GM21737 (cell line): ENCODE results near the gene GRIK3.

Experiments used
- ATAC-seq: cut with Tn5 transposase; IDR thresholded peaks from one replicate; pipeline ENCODE4 v1.9.1; 2021; ENCODE audit warnings: mild to moderate bottlenecking, moderate library complexity; ENCODE audit not compliant: unreplicated experiment

Gene GRIK3

GRCh38 chr1:37047542-37047941 lies 13.2 kb upstream of the GRIK3 start:
- ATAC-seq, result no peak

GRCh38 chr1:37043101-37043500 lies 8.8 kb upstream of the GRIK3 start:
- ATAC-seq, result no peak

DNA sequence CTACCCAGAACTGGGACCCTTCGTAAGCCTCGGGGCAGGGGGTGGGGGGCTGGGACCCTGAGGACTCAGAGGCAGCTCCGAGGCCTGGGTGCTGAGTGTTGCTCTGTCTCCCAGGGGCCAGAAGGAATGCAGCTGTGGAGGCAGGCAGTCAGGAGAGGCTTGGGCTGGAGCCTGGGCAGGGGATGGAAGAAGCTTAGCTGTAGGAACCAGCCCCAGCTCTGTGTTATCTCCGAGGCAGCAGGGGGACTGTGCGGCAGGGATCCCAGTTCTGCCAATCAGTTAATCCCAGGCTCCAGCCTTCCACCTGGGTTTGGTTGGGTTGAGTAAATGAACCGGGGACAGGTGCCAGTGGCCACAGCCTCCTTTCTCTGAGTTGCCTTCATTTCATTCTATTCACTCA lies 8.2 kb upstream of the GRIK3 start:
- no peak for ATAC-seq

- ATAC-seq, result no peak
Measured at GRCh38 chr1:37041483-37041882, 7.2 kb upstream of the GRIK3 start.

DNA sequence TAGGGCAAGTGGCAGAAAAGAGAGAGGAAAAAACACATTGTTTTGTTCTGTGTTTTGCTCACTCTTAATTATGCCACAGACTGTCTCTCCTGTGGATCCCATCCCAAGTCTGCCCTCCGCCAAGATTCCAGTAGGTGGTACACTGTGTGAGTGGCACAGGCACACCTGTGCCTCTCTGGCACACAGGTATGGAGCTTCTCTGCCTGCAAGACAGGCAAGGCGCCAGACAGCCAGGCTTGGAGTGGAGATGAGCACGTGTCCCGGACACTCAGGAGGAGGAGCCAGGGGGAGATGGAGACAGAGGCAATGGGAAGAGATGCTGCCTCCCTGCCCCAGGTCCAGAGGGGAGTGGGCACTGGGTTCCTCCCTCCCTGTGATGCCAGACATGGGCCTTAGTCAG lies 6.5 kb upstream of the GRIK3 start:
- no peak for ATAC-seq

DNA sequence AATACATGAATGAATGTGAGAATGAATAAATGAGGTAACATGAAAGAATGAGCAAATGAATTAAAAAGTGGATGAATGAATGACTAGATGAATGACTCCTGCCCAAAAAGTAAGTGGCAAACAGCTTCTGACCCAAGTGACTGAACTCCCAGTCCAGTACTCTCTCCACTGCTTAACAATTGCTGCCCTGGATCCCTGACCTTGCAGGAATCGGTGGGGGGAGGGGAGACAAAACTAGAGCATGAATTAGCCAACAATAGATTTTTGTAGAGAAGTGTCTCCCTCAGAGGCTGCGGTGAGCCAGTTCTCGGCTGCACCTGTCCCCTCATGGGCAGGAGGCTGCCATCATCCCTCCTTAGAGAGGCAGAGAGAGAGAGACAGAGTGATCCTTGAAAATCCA lies 5.9 kb upstream of the GRIK3 start:
- no peak for ATAC-seq

GRCh38 chr1:37038227-37039093 lies 4.1 kb upstream of the GRIK3 start:
- no peak for ATAC-seq

- ATAC-seq, result no peak
Measured at GRCh38 chr1:37037690-37038089, 3.4 kb upstream of the GRIK3 start.

DNA sequence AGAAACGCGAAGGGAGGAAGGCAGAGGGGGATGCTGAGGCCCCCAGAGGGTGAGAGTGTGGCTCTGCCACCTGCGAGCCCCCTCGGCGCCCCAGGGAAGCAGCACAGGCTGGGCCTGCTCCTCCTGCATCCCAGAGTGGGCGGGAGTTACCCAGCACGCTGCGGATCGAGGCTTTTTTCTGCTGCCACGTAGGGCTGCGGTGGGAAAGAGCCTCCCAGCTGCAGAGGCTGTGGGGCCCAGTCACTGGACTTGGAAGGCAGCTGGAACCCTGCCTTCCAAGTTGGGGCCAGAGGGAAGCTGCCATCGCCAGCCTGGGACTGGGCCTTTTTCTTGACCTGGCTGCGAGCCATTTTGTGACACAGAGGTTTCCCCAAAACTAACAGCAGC lies 2.3 kb upstream of the GRIK3 start:
- no peak for ATAC-seq

GRCh38 chr1:37035796-37036666 lies 1.7 kb upstream of the GRIK3 start:
- ATAC-seq, result no peak

DNA sequence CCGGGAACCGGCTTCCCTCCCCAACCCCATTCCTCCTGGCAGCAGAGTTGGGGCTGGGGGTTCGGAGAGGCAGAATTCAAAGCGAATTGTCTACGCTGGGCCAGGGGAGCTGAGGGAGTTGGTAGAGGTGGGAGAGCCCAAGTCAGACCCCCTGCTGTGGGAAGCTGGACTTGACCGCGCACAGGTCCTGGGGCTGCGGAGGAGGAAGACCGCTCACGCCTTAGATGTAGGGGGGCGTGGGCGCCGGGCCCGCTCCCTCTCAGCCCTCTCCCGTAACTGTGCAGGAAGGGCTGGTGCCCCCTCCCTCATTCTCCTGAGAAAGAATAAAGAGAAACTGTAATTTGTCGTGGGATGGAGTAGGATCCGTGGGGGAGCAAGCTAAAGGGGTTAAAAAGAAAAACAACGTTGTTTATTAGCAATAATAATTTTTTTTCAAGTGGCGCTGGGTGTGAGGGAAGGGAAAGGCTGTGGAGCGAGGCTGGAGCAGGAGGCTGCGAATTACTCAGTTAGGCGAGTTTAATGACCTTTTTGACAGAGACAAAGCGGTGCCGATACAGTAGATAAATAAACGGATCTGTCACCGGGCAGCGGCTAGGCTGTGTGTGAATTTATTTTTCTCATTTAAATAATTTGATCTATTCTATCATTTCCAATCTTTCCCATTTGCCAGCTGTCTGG lies 838 bp upstream of the GRIK3 start:
- ATAC-seq, result no peak

DNA sequence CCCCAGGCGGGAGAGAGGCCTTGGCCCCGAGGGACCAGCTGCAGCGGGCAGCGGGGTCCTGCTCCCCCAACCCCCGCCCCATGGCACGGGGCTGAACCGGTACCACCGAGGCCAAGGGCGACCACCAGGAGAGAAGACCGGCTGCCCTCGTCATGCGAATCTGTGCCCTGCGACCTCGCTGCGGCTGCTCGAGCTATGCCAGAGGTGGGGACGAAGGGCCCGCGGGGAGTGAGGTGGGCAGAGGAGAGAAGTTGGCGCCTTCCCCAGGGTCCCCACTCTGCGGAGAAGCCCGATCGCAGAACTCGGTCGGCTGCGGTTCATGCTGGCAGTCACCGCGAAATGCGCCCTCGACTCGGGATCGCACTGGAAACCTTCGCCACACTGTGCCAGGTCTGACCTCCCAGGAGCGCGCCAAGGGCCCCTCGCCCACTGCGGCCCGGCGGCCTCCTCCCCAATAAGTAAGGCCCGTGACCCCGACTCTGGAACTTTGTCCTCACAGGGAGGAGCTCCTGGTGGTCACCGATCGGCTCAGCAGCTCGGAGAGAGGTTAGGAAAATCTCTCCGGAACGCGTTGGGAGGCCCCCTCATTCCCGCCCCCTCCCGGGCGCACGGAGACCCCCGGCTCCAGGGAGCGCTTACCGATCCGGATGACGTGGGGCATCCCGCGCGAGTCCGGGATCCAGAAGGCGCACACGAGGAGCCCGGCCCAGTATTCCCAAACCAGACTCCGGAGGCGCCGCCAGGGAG lies 787 bp downstream of the GRIK3 start:
- no peak for ATAC-seq

DNA sequence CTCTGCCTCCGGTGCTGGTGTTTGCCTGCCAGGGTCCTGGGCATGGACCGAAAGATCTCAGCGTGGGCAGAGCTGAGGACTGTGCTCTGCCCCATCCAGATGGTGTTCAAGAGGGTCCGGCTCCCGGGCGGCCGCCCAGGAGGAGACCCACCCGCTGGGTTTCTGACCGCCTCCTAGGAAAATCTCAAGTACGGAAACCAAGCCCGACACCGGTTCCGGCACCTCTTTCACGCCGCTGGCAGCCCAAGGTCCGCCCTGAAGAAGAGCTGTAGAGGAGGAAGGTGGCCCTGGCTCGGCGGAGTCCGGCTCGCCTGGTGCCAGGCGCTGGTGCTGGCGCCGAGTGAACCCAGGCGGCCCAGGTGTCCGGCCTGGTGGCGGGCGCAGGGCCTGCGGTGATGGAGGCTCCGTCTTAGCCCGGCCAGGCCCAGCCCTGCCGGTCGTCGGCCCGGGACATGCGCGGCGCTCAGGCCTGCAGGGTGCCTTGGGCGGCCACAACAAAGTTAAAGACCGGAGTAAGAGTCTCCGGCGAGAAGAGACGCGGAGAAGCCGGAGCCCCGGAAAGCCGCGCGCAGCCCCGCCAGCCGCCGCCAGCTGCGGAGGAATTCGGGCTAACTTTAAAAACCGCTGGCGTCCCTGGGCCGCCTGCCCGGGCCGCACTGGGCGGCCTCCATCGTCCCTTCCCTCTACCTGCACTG lies 1.5 kb downstream of the GRIK3 start:
- ATAC-seq, result no peak

- ATAC-seq, result no peak
Measured at GRCh38 chr1:37031871-37032270, 2.4 kb downstream of the GRIK3 start.

DNA sequence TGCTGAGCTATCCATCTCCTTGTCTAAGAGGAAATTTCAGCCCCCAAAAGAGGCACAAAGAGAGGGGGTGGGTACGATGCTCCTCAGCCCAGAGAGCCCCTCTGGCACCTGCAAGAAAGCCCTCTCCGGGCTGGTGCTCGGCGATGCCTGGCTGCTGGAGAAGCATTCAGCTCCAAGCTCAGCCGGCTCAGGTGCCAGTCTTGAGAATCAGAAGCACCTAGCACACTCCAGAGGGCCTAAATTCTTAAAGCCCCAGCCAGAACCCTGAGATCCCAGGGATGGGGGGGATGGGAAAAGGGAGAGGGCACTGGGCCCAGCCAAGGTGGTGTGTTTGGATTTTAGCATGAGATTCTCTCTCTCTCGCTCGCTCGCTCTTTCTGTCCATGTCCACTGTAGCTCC lies 2.9 kb downstream of the GRIK3 start:
- ATAC-seq, result no peak

- no peak for ATAC-seq
Measured at GRCh38 chr1:37028981-37029617, 5.2 kb downstream of the GRIK3 start.

DNA sequence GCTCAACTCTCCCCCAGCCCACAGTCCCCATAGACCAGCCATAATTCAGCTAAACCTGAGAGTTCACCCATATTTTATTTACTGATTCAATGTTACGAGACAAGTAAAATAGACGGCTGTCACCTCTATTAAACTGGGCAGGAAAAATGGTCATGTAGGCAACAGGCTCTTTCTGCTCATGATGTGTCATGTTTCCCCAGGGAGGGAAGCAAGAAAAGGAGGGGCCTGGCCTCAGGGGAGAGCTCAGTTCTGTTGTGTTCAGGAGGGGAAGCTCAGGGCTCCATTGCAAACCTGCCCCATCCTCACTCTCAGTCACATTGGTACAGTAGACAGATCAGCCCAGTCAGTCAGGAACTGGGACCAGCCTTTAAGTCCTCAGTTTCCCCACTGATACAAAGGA lies 12.8 kb downstream of the GRIK3 start:
- no peak for ATAC-seq

GRCh38 chr1:37020653-37021277 lies 13.6 kb downstream of the GRIK3 start:
- no peak for ATAC-seq

GRCh38 chr1:37018510-37018909 lies 15.8 kb downstream of the GRIK3 start:
- ATAC-seq, result no peak
